AG09309 (cell line): ENCODE results near the gene ZGPAT.

Experiments used
- DNase-seq: peaks from one replicate; pipeline ENCODE4 v3.0.0-alpha.2; 2010; ENCODE audit warnings: low read depth
- H3K4me3 ChIP-seq: 2 replicates; pipeline ENCODE4 v1.5.1; 2011; ENCODE audit warnings: mild to moderate bottlenecking, low read depth, low read length, moderate library complexity; ENCODE audit not compliant: control insufficient read depth
- CTCF ChIP-seq: IDR thresholded peaks from 2 replicates; pipeline ENCODE4 v1.5.1; 2011; ENCODE audit warnings: mild to moderate bottlenecking, low read depth, low read length, inconsistent platforms; ENCODE audit not compliant: insufficient read depth, control insufficient read depth; ENCODE audit errors: missing control alignments

ZGPAT gene

GRCh38 chr20:63700199-63701050 lies 7.4 kb upstream of the ZGPAT start:
- no peak for DNase-seq
- no peak overlapping the region for H3K4me3 ChIP-seq
- no peak for TF ChIP-seq CTCF

- TF ChIP-seq CTCF: no peak
- no peak for DNase-seq
- H3K4me3 ChIP-seq: no peak overlapping the region
Observed at GRCh38 chr20:63701051-63701328, 6.8 kb upstream of the ZGPAT start.

GRCh38 chr20:63701329-63702035 lies 6.4 kb upstream of the ZGPAT start:
- no peak overlapping the region for H3K4me3 ChIP-seq
- TF ChIP-seq CTCF: no peak
- DNase-seq: no peak

GRCh38 chr20:63702036-63702665 lies 5.7 kb upstream of the ZGPAT start:
- DNase-seq: no peak

GRCh38 chr20:63702751-63703470 lies 4.9 kb upstream of the ZGPAT start:
- no peak overlapping the region for H3K4me3 ChIP-seq
- TF ChIP-seq CTCF: no peak
- DNase-seq: no peak

More at GRCh38 chr20:63702036-63702665, 5.7 kb upstream of the ZGPAT start:
- no peak overlapping the region for H3K4me3 ChIP-seq
- no peak for TF ChIP-seq CTCF

GRCh38 chr20:63703471-63703975 lies 4.3 kb upstream of the ZGPAT start:
- DNase-seq: no peak
- TF ChIP-seq CTCF: no peak
- H3K4me3 ChIP-seq: no peak overlapping the region
